GM21515 (cell line): ENCODE data around the gene SMO.
"Not testable (repeated sequence)": the region's sequence is repeated elsewhere in the genome, so short reads cannot be mapped to it uniquely, and the experiment has no call there.

Experiments used
- ATAC-seq: cut with Tn5 transposase; IDR thresholded peaks from one replicate; pipeline ENCODE4 v1.9.1; 2021; ENCODE audit not compliant: unreplicated experiment

The SMO gene

DNA sequence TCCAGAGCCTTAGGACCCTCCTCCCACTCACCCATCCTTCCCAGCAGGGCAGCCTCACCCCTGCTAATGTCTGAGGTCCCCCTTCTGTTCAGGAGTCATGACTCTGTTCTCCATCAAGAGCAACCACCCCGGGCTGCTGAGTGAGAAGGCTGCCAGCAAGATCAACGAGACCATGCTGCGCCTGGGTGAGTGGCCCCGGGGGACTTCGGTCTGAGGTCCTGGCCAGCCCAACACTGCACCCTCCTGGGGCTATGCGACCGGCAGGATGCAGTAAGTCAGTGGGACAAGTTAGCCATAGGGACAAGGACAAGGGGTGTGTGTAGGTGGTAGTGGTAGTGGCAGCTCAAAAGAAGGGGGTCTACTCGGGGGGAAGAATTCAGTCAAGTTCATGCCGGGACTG lies 20.2 kb downstream of the SMO start:
- no peak for ATAC-seq

DNA sequence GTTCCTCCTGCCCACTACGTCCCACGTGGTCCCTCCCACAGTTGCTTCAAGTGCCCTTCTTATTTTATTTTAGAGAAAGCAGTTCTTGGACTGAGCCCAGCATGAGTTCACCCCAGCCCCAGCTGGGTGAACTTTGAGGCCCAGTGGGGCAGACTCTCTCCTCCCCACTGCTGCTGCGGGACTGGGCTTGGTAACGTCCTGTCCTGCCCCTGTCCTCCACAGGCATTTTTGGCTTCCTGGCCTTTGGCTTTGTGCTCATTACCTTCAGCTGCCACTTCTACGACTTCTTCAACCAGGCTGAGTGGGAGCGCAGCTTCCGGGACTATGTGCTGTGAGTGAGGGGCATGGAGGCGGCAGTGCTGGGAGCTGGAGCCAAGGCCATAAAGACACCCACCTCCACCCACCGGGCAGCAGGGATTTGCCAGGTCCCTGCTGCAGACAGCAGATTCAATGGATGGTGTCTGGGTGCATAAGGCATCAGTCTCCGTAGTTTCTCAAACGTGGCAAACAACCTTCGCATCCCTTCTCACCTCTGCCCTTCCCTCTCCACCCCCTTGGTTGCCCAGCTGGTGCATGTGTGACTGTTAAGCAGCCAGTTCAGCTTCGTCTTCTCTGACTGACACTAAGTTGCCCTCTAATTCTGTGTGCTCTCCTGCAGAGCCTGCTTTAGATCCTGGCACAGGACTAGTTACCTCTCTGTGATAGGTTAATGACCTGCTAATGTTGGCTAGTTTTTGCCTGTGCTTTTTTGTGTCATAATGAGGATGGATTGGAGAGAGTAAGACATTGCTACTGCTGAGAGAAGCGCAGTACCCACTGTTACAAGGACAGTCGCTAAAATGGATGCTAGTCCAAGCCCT lies 20.9 kb downstream of the SMO start:
- no peak for ATAC-seq

DNA sequence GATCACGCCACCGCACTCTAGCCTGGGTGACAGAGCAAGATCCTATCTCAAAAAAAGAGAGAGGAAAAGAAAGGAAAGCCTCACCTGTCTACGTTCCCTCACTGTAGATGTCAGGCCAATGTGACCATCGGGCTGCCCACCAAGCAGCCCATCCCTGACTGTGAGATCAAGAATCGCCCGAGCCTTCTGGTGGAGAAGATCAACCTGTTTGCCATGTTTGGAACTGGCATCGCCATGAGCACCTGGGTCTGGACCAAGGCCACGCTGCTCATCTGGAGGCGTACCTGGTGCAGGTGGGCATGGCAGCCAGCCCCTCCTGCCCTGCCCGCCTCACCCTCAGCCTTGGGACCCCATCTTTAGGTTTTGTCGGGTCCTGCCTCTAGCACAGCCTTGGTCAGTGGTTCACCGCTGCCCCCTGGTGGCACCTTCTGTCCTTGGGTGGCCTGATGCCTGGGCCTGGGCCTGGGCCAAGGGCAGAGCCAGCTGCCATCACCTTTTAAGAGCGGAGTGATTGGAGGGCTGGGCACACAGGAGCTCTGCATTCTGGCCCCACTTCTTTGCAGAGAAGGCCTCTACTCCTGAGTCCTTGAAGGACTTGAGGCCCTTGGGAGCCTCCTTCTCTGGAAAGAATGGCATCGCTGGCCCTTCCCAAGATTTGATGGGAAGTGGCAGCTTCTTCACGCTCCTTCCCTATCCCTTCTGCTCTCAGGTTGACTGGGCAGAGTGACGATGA lies 22.0 kb downstream of the SMO start:
- peak; percentile 70 for ATAC-seq

DNA sequence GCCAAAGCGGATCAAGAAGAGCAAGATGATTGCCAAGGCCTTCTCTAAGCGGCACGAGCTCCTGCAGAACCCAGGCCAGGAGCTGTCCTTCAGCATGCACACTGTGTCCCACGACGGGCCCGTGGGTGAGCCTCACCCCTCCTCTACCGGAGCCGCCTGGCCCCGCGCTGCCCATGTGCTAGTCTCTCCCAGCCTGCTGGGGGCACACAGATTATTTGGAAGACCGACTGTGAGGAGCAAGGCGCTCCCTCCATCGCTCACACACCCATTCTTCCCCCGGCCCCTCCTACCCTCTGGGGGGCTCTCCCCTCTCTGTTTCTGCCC lies 22.5 kb downstream of the SMO start:
- no peak for ATAC-seq

DNA sequence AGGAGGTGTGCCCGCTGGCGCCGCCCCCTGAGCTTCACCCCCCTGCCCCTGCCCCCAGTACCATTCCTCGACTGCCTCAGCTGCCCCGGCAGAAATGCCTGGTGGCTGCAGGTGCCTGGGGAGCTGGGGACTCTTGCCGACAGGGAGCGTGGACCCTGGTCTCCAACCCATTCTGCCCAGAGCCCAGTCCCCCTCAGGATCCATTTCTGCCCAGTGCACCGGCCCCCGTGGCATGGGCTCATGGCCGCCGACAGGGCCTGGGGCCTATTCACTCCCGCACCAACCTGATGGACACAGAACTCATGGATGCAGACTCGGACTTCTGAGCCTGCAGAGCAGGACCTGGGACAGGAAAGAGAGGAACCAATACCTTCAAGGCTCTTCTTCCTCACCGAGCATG lies 23.7 kb downstream of the SMO start:
- no peak for ATAC-seq

DNA sequence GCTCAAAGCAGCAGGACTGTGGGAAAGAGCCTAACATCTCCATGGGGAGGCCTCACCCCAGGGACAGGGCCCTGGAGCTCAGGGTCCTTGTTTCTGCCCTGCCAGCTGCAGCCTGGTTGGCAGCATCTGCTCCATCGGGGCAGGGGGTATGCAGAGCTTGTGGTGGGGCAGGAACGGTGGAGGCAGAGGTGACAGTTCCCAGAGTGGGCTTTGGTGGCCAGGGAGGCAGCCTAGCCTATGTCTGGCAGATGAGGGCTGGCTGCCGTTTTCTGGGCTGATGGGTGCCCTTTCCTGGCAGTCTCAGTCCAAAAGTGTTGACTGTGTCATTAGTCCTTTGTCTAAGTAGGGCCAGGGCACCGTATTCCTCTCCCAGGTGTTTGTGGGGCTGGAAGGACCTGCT lies 24.2 kb downstream of the SMO start:
- ATAC-seq: no peak

DNA sequence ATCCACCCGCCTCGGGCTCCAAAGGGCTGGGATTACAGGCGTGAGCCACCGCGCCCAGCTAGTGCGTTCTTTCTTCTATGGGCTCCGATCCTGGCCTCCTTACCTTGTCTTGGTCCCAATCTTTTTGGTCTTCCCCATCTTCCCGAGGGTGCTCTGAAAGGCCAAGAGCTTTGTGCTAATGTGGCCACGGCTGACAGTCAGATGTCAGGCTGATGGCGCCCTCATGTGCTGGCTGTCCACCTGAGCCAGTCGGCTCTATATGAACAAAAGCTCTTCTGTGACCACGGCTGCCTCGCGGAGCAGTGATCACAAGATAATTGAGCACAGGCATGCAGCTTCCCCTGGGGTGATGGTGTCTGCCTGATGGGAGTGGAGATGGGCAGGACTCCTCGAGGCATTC lies 25.4 kb downstream of the SMO start:
- ATAC-seq: no peak

DNA sequence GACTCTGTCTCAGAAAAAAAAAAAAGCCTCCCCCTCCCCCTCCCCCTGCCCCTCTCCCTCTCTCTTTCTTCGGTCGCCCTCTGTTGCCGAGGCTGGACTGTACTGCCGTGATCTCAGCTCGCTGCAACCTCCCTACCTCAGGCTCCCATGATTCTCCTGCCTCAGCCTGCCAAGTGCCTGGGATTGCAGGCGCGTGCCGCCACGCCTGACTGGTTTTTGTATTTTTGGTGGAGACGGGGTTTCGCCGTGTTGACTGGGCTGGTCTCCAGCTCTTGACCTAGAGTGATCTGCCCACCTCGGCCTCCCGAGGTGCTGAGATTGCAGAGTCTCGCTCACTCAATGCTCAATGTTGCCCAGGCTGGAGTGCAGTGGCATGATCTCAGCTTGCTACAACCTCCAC lies 27.3 kb downstream of the SMO start:
- ATAC-seq: not testable (repeated sequence)

DNA sequence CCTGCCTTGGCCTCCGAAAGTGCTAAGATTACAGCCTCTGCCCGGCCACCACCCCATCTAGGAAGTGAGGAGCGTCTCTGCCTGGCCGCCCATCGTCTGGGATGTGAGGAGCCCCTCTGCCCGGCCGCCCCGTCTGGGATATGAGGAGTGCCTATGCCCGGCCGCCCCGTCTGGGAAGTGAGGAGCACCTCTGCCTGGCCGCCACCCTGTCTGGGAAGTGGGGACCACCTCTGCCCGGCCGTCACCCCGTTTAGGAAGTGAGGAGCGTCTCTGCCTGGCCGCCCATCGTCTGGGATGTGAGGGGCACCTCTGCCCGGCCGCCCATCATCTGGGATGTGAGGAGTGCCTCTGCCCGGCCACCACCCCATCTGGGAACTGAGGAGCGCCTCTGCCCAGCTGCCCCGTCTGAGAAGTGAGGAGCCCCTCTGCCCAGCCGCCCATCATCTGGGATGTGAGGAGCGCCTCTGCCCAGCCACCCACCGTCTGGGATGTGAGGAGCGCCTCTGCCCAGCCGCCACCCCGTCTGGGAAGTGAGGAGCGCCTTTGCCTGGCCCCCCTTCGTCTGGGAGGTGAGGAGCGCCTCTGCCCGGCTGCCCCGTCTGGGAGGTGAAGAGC lies 27.8 kb downstream of the SMO start:
- ATAC-seq: not testable (repeated sequence)

DNA sequence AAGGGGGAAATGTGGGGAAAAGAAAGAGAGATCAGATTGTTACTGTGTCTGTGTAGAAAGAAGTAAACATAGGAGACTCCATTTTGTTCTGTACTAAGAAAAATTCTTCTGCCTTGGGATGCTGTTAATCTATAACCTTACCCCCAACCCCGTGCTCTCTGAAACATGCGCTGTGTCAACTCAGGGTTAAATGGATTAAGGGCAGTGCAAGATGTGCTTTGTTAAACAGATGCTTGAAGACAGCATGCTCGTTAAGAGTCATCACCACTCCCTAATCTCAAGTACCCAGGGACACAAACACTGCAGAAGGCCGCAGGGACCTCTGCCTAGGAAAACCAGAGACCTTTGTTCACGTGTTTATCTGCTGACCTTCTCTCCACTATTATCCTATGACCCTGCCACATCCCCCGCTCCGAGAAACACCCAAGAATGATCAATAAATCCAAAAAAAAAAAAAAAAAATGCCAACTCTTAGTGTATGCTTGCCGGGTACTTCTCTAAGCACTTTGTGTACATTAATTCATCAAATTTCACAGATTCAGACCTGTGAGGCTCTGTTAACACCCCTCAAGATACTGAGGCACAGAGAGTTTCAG lies 28.5 kb downstream of the SMO start:
- ATAC-seq: not testable (repeated sequence)

DNA sequence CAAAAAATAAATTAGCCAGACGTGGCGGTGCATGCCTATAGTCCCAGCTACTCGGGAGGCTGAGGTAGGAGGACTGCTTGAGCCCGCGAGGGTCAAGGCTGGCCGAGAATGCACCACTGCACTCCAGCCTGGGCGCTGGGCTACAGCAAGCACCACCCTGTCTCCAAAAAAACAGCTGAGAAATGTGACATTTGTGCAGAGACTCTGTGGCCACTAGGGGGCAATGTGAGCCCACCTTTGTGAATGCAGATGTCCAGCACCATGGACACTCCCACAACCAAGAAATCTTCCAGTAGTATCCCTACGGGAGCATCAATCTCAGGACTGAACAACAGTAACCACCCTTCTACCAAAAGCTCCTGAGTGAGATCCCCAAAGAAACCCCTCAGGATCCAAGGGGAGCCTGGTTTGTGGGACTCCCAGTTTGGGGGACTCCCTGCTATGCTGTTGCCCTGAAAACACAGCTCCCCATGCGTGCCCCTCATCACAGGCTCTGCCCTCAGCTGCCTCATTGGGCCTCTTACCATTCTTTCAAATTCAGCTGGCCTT lies 30.2 kb downstream of the SMO start:
- ATAC-seq: no peak

DNA sequence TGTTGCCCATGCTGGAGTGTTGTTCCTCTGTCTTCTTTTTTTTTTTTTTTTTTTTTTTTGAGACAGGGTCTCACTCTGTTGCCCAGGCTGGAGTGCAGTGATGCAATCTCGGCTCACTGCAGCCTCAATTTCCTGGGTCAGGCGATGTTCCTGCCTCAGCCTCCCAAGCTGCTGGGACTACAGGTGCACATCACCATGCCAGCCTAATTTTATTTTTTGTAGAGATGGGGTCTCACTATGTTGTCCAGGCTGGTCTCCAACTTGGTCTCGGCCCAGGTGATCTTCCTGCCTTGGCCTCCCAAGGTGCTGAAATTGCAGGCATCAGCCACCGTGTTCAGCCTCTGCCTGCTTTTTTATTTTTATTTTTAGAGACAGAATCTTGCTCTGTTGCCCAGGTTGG lies 30.7 kb downstream of the SMO start:
- ATAC-seq: not testable (repeated sequence)

DNA sequence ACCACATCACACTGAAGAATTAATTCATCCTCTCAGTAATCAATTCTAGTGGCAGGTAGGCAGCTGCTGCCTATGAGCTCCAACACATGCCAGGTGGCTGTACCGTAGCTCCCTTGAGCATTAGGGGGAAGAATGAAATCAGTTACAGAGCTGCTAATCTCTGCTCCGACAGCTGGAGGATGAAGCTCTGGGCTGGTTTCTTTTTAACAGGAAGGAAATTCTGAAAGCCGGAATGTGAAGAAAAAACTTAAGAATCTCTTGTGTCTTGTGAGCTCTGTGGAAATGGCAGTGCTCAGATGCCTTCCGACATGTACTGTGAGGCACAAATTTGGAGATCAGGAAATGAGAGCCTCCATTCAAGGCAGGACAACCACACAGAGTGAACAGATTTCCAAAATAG lies 33.6 kb downstream of the SMO start:
- ATAC-seq: no peak

DNA sequence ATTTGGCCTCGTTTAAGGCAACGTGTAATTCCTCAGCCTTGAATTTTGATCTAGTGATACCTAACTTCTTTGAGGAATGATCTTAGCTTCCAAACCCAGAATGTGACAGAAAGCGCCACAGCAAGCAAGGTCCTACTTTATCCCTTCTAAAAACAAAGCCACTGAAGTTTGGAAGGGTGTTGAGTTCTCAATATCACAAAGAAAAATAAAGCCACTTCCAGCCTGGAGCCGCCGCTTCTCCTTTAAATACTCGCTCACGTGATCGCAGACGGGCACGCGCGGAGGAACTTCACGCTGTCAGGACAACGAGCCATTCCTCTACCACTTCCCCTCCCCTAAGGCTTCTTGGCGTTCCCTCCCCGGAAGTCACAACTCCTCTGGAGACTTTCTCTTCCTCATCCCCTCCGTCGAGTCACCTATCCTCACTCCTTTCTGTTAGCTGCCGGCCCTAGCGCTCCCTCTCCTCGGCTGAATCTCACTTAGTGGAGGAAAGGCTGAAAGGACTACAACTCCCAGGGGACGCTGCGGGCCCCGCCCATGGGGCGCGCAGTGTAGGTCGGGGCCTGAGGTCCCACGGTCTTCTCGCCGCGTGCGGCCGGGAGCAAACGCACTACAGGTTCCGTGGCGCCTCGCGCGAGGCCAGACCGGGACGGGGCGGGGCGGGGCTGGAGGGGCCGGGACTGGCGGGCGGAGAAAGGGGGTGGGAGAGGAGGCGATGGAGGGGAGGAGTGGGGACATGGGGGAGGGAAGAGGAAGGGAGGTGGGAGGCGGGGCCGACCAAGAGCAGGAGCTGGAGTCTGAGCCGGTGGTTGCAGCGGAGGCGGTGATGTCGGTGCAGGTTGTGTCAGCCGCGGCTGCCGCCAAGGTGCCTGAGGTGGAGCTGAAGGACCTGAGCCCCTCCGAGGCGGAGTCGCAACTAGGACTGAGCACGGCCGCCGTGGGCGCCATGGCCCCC lies 36.1 kb downstream of the SMO start, which contains the start of gene AHCYL2:
Gene AHCYL2 (plus strand): TSS at position 780 of the 955 bp plus-strand sequence.
- ATAC-seq: peak; percentile 89

DNA sequence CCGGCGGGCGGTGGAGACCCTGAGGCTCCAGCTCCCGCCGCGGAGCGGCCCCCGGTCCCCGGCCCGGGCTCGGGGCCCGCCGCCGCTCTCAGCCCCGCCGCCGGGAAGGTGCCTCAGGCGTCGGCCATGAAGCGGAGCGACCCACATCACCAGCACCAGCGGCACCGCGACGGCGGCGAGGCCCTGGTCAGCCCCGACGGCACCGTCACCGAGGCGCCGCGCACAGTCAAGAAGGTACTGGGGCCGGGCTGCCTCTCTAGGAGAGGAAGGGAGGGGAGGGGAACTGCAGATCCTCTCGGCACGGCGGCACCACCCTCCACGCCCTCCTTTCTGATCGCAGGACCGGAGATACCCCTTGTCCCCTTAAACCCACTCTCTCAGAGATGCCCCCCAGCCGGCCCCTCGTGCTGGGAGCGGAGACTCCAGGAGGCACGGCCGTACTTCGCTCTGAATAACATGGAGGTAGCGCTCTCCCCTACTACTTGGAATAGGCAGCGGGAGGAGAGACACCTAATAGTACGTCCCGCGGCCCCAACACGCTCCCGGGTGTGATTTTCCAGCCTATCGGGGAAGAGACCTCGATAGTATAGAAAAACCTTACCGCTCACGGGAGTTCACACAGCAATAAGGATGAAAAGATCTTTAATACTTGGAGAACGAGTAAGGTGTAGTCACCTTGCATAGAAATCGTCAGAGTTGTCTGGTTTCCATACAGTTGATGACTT lies 36.9 kb downstream of the SMO start:
- ATAC-seq: peak; percentile 37

DNA sequence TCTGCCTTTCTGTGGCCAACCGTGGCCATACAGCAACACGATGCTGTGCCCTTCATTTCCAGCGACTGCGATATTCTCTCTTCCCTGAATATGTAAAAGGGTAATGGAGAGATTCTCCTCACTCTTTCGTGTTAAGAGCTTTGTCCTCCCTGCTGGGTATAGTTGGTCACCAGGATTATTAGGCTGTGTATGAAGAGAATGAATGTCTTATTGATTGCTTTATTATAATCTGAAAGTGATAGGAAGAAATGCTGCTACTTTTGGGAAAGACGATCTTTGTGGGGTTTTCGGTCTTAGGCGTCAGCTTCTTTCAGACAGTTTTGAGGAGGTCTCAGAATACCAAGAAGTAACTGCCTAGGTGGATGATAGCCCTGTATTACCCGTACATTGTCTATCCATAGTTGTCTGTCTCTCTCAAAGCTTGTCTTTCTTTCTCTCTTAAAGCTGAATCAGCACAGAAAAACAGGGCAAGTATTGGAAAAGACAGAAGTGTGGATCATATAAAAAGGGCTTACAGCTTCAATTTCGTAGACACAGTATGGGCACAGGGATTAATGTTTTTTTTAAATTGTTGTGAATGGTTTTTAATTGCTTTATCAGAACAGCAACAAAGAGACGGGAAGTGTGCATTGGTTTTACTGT lies 37.6 kb downstream of the SMO start:
- ATAC-seq: no peak

DNA sequence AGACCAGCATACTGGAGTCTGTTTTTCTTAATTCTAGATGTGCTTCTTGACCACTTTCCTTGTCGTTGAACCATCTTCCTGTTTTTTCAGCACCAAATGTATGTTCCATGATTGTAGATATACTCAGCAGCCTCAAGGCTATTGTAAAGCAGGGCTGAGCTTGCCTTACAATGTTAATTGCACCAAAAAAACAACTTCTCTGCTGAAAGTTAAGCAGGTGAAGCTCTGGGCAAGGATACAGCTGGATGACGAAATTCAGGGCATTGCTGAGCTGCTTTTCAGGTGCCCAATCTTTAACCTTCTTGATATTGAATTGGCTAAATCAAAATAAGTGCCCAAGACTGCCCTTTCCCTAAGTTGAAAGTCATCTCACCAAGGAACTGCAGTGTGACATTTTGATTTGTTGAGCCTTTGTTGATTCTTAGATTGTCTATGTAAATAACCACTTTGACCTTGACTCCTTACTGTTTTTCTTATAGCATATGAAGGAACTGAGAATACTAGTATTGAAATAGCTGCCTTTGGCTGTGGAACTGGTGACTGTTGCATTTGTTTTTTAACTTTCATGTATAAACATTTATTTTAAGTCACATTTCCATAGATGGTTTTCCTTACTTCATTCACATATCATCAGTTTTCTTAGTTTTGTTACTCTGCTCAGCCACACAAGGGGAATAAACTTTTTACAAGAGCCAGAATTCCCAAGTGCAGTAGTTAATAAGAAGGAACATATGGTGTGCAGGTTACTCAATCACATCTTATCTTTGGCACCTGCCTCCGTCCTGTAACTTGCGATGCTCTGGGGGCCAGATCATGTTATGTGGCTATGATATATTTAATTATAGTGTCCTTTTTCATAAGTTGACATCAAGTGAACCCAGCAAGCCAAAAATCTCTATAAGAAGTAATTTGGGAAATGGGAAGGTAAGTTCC lies 39.5 kb downstream of the SMO start:
- ATAC-seq: no peak

DNA sequence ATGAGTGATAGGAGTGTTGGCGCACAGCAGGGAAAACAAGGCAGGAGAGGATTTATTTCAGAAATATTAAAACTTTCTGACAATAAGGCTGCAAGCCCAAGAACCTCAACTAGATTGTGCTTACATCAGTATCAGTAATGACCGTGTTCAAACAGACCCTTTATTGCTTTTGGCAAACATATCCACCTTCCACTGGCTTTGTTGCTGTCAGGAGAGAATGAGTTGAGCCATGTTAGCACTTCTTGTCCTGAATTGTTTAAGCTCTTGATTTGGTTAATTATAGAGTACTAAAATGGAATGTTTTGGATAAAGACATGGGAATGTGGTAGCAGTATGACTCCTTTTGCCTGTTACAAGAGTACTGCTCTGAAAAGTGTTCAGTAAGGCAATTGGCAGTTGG lies 40.2 kb downstream of the SMO start:
- no peak for ATAC-seq
